Gastroesophageal sphincter (tissue), 3 donors: ENCODE results near the gene FBLIM1.
"Not testable (repeated sequence)": the region's sequence is repeated elsewhere in the genome, so short reads cannot be mapped to it uniquely, and the experiment has no call there.

Experiments used
- CTCF ChIP-seq, 4 experiments: fragments of 200-600 bp in 2 of 4; fragments of 450-650 bp in 2 of 4; sonication (generic) in 1 of 4; IDR thresholded peaks; one replicate each; pipeline ENCODE4 v1.5.1; 2017 to 2019; ENCODE audit warnings: antibody characterized with exemption in 4 of 4, mild to moderate bottlenecking in 2 of 4, moderate library complexity in 2 of 4
- EP300 ChIP-seq: sonication (generic); formaldehyde crosslinking; IDR thresholded peaks from one replicate; pipeline ENCODE4 v1.6.1; 2017; ENCODE audit warnings: antibody characterized with exemption, mild to moderate bottlenecking
- POLR2A ChIP-seq, 2 donors: fragments of 450-650 bp; IDR thresholded peaks; one replicate each; pipeline ENCODE4 v1.6.1; 2017; ENCODE audit warnings: antibody characterized with exemption in 2 of 2, mild to moderate bottlenecking in 2 of 2, moderate library complexity in 1 of 2
- POLR2AphosphoS5 ChIP-seq: sonication (generic); formaldehyde crosslinking; IDR thresholded peaks from one replicate; pipeline ENCODE4 v1.6.1; 2017; ENCODE audit warnings: antibody characterized with exemption

GRCh38 chr1:15807549-15807948 lies 49.0 kb downstream of the FBLIM1 start, which contains the start of gene UQCRHL:
- TF ChIP-seq CTCF (IDR thresholded peaks at IDR 0.05); POLR2A (IDR thresholded peaks at IDR 0.05); POLR2AphosphoS5; EP300: not testable (repeated sequence)
